Lung microvascular endothelial cell (primary cell): Measurements from ENCODE around the gene VPS54. TPM values are rescaled to one million over a fixed set of nuclear protein-coding genes. Genes with fewer than 3 reads are reported as not detected.

Experiments
- DNase-seq, 2 donors: peaks; one replicate each; pipeline versions ENCODE4 v3.0.0 to v3.0.0-alpha.2; 2010; ENCODE audit warnings: low read depth in 2 of 2
- total RNA-seq: library from RNA; depleted of rRNA; stranded (reverse); fragments of >200 nt; gene quantifications from 2 replicates; pipeline ENCODE4 v1.2.1, GENCODE V29; 2014

Gene VPS54
- total RNA-seq, 1 donor from 2014 or later = 15.7 TPM

GRCh38 chr2:63903003-63903402, 116.2 kb downstream of the VPS54 start:
- no peak for DNase-seq

GRCh38 chr2:63902149-63902548, 117.1 kb downstream of the VPS54 start:
- no peak for DNase-seq

- DNase-seq = no peak
Measured at GRCh38 chr2:63899639-63900038, 119.6 kb downstream of the VPS54 start.

- DNase-seq = no peak
Measured at GRCh38 chr2:63898839-63899238, 120.4 kb downstream of the VPS54 start.

GRCh38 chr2:63894167-63894566, 125.1 kb downstream of the VPS54 start:
- no peak for DNase-seq

- no peak for DNase-seq
Measured at GRCh38 chr2:63893163-63893562, 126.1 kb downstream of the VPS54 start.

GRCh38 chr2:63891488-63892030, 127.7 kb downstream of the VPS54 start:
- DNase-seq = peak in 1 of 2 donors; percentile 41

GRCh38 chr2:63890678-63891077, 128.6 kb downstream of the VPS54 start:
- no peak for DNase-seq

- peak; percentile 50 to 65 for DNase-seq
Measured at GRCh38 chr2:63888490-63889402, 130.5 kb downstream of the VPS54 start.

- no peak for DNase-seq
Measured at GRCh38 chr2:63888053-63888452, 131.2 kb downstream of the VPS54 start.

GRCh38 chr2:63886445-63886844, 132.8 kb downstream of the VPS54 start:
- no peak for DNase-seq

- DNase-seq = no peak
Measured at GRCh38 chr2:63882395-63883105, 136.7 kb downstream of the VPS54 start.

GRCh38 chr2:63881205-63881604, 138.0 kb downstream of the VPS54 start:
- DNase-seq = peak in 1 of 2 donors; percentile 8

- DNase-seq = no peak
Measured at GRCh38 chr2:63880625-63881024, 138.6 kb downstream of the VPS54 start.

- DNase-seq = no peak
Measured at GRCh38 chr2:63879876-63880433, 139.3 kb downstream of the VPS54 start.

- DNase-seq = no peak
Measured at GRCh38 chr2:63878486-63878885, 140.7 kb downstream of the VPS54 start.

- no peak for DNase-seq
Measured at GRCh38 chr2:63876311-63876710, 142.9 kb downstream of the VPS54 start.

- DNase-seq = no peak
Measured at GRCh38 chr2:63875559-63876245, 143.5 kb downstream of the VPS54 start.

- DNase-seq = no peak
Measured at GRCh38 chr2:63875131-63875527, 144.1 kb downstream of the VPS54 start.

- no peak for DNase-seq
Measured at GRCh38 chr2:63874204-63875130, 144.8 kb downstream of the VPS54 start.
